ENCODE data around the gene SLC16A7.

The SLC16A7 gene

DNA sequence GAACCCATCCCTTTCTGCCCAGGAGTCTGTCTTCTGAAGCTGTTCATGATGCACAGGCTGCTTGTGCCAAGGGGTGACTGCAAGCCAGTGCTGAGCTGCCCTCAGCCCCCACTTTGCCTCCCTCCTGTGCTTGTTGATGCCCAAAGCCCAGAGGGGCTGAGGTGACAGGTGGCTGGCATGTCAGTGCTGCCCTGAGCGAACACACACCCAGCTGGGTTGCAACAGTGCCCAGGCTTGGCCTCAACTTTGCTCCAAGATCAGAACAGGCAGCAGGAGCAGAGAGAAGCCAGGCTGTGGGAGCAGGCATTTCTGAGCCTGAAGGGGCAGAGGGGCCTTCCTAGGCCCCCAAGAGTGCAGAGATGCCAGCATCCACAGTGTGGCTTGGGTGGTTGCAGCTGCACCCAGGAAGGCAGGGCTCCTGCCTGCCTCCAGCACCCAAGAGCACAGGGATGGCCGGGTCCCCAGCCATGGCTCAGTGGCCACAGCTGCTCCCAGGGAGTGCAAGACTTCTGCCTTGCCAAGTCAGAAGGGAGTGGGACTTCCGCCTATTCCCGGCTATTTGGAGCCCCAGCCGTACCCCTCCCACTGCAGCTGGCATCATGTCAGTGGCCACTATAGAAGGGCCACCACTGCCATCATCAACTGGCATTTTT, 83.1 kb downstream of the SLC16A7 start:
- Histone ChIP-seq H4K20me1 (ENCODE audit: insufficient read depth, low read length) (no peaks in the 10 kb centered on the region), H3K27me3 (ENCODE audit: insufficient read depth, low read length, poor library complexity) (no peaks in the 10 kb centered on the region), H3K4me2 (ENCODE audit: insufficient read depth, low read length) (no peak overlapping the region), H3K36me3 (ENCODE audit: insufficient read depth, low read length) (peaks cover 13% of the 10 kb centered on the region; the same call in 1 of the 2 replicates), H3K9ac (ENCODE audit: low read depth, low read length) (no peak overlapping the region), H2AFZ (ENCODE audit: low read depth, low read length) (no peak overlapping the region), H3K4me1 (ENCODE audit: insufficient read depth, low read length) (no peaks in the 10 kb centered on the region), H3K79me2 (ENCODE audit: insufficient read depth, low read length) (no peaks in the 10 kb centered on the region), H3K9me3 (ENCODE audit: insufficient read depth, low read length, severe bottlenecking) (peaks cover 16% of the 10 kb centered on the region), H3K27ac (ENCODE audit: low read length) (no peak overlapping the region), H3K4me3 (ENCODE audit: low read depth in 1 of 2, low read length in 2 of 2) (no peak overlapping the region)
- no peak for DNase-seq
- TF ChIP-seq, protein P1, sequence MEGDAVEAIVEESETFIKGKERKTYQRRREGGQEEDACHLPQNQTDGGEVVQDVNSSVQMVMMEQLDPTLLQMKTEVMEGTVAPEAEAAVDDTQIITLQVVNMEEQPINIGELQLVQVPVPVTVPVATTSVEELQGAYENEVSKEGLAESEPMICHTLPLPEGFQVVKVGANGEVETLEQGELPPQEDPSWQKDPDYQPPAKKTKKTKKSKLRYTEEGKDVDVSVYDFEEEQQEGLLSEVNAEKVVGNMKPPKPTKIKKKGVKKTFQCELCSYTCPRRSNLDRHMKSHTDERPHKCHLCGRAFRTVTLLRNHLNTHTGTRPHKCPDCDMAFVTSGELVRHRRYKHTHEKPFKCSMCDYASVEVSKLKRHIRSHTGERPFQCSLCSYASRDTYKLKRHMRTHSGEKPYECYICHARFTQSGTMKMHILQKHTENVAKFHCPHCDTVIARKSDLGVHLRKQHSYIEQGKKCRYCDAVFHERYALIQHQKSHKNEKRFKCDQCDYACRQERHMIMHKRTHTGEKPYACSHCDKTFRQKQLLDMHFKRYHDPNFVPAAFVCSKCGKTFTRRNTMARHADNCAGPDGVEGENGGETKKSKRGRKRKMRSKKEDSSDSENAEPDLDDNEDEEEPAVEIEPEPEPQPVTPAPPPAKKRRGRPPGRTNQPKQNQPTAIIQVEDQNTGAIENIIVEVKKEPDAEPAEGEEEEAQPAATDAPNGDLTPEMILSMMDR (IDR thresholded peaks at IDR 0.05; ENCODE audit: borderline replicate concordance, extremely low read depth, low read length, poor library complexity, severe bottlenecking): no peak
- no peak for ATAC-seq (ENCODE audit: insufficient read depth, low read depth)

DNA sequence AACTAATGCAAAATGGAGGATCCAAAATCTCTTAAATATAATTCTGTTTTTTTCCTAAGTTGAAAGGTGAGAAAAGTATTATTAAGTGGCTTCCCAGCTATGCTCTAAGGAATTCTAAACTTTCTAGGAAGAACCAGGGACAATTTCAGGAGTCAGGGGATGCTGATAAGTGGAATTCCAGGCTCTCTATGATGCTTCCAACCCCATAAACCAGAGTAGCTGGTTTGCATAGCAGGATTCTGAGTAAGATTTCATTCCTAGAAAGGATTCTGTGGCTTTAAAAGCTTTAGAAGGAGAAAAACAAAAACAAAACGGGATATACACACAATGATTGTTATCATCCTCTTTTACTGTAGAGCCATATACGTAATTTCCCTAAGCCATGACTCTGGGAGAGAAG, 93.9 kb downstream of the SLC16A7 start:
- ATAC-seq (ENCODE audit: insufficient read depth, low read depth): no peak
- no peak overlapping the region for H3K27ac ChIP-seq (ENCODE audit: low read length)
- H3K4me1 ChIP-seq (ENCODE audit: insufficient read depth, low read length): no peaks in the 10 kb centered on the region
- TF ChIP-seq, protein P1 (IDR thresholded peaks at IDR 0.05; ENCODE audit: borderline replicate concordance, extremely low read depth, low read length, poor library complexity, severe bottlenecking): no peak
- no peak for TF ChIP-seq EZH2 (IDR thresholded peaks at IDR 0.05; ENCODE audit: borderline replicate concordance, low read depth, low read length, severe bottlenecking)
- H3K9ac ChIP-seq (ENCODE audit: low read depth, low read length): no peak overlapping the region
- H3K9me3 ChIP-seq (ENCODE audit: insufficient read depth, low read length, severe bottlenecking): no peaks in the 10 kb centered on the region
- H4K20me1 ChIP-seq (ENCODE audit: insufficient read depth, low read length): no peaks in the 10 kb centered on the region
- no peak for DNase-seq
- no peak overlapping the region for H3K4me3 ChIP-seq (ENCODE audit: low read depth in 1 of 2, low read length in 2 of 2)
- H3K79me2 ChIP-seq (ENCODE audit: insufficient read depth, low read length): no peaks in the 10 kb centered on the region
- no peaks in the 10 kb centered on the region for H3K27me3 ChIP-seq (ENCODE audit: insufficient read depth, low read length, poor library complexity)
- no peaks in the 10 kb centered on the region for H3K36me3 ChIP-seq (ENCODE audit: insufficient read depth, low read length)
- no peak overlapping the region for H3K4me2 ChIP-seq (ENCODE audit: insufficient read depth, low read length)
- H2AFZ ChIP-seq (ENCODE audit: low read depth, low read length): no peak overlapping the region

DNA sequence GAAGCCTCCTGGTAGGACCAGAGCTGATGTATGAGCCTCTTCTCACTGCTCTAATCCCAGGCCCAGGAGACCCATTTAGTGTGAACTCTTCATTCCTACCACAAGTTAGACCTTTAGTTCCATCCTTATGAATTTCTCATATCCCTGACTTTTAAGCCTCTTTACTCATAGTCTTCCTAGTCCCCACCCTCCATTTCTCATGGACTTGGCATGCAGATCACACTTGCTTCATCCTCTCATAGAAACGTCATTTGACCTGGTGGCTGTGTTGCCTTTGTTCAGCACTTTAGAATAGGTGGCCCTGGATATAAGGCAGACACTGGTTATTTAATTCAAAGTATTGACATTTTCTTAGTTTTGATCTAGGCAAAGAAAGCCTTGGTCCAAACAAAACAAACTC, 99.5 kb downstream of the SLC16A7 start:
- no peaks in the 10 kb centered on the region for H4K20me1 ChIP-seq (ENCODE audit: insufficient read depth, low read length)
- no peaks in the 10 kb centered on the region for H3K27me3 ChIP-seq (ENCODE audit: insufficient read depth, low read length, poor library complexity)
- H3K4me1 ChIP-seq (ENCODE audit: insufficient read depth, low read length): no peaks in the 10 kb centered on the region
- no peak overlapping the region for H2AFZ ChIP-seq (ENCODE audit: low read depth, low read length)
- H3K36me3 ChIP-seq (ENCODE audit: insufficient read depth, low read length): no peaks in the 10 kb centered on the region
- ATAC-seq (ENCODE audit: insufficient read depth, low read depth) (no peak), DNase-seq (no peak)
- H3K9ac ChIP-seq (ENCODE audit: low read depth, low read length): no peak overlapping the region
- no peak overlapping the region for H3K4me3 ChIP-seq (ENCODE audit: low read depth in 1 of 2, low read length in 2 of 2)
- no peaks in the 10 kb centered on the region for H3K9me3 ChIP-seq (ENCODE audit: insufficient read depth, low read length, severe bottlenecking)
- no peak overlapping the region for H3K27ac ChIP-seq (ENCODE audit: low read length)
- no peak for TF ChIP-seq EZH2 (IDR thresholded peaks at IDR 0.05; ENCODE audit: borderline replicate concordance, low read depth, low read length, severe bottlenecking)
- TF ChIP-seq, protein P1 (IDR thresholded peaks at IDR 0.05; ENCODE audit: borderline replicate concordance, extremely low read depth, low read length, poor library complexity, severe bottlenecking): no peak
- H3K4me2 ChIP-seq (ENCODE audit: insufficient read depth, low read length): no peak overlapping the region
- H3K79me2 ChIP-seq (ENCODE audit: insufficient read depth, low read length): no peaks in the 10 kb centered on the region

Data from DND-41 (cell line).